Measurements from ENCODE around the gene PRM2.

- TF ChIP-seq CTCF (IDR thresholded peaks at IDR 0.05) (no peak), POLR2AphosphoS5 (IDR thresholded peaks at IDR 0.05; ENCODE audit: insufficient read depth in 1 of 2, low read depth in 1 of 2) (no peak), POLR2A (IDR thresholded peaks at IDR 0.05) (no peak)
Measured at GRCh38 chr16:11313493-11314308, 37.4 kb upstream of the PRM2 start.
